ENCODE results near the gene TBC1D22A. TPM values are rescaled to one million over a fixed set of nuclear protein-coding genes. Genes with fewer than 3 reads are reported as not detected.

TBC1D22A gene
- total and polyA plus RNA-seq, 9 of the 15 experiments (the other 6 are each of a cell fraction or from before 2014, with no cell fraction given) = 0.20 to 11.5 (median 5.2) TPM

DNA sequence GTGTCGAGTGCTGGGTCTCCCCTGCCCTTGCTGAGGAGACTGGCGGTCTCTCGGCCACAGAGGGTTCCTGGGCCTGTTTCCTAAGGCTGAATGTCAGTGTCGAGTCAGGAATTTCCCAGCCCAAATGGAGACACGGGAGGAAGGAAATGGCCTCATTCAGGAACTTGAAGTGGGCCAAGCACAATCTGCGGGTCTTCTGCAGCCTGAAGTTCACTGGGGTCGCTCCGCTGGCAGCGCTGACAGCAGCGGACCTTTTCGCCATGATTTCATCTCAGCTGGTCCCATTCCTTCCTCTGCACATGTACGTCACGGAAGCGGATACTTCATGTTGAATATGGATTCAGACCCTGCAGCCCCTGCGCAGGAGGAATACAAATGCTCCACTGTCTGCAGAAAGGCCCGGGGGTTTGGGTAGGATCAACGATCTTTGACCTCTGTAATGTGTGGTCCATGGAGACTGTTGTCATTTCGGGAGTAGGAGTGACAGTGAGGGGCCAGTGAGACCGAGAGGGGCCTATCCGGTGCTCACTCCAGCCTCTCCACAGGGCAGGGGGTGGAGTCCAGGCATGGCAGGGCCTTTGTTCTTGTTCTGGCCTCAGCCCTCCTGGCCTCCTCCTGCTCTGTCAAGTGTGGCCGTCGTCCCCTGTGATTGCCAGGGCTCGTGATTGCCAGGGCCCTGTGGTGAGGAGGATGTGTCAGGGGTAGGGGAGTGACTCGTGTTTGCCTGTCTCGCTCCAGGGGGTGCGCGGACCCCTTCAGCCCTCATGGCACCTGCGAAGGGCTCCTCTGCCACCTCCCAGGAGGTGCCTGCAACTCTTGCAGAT lies 402.3 kb downstream of the TBC1D22A start:
- H3K4me2 ChIP-seq (ENCODE audit: insufficient read depth, low read length) = no peak overlapping the region
- H3K36me3 ChIP-seq (ENCODE audit: control insufficient read depth, insufficient read depth, low read length) = no peaks in the 10 kb centered on the region
- no peak overlapping the region for H2AFZ ChIP-seq (ENCODE audit: low read depth, low read length)
- ChIA-PET POLR2A (no interaction called here), CTCF (ENCODE audit: low intra/inter-chr PET ratio) (no interaction called here)
- 60% methylated on average over 23 of the region's 28 CpGs for WGBS (ENCODE audit: insufficient coverage, low coverage, missing lambda C conversion rate)
- no peak for DNase-seq (ENCODE audit: extremely low read depth in 1 of 4, low spot score in 3 of 4)
- FAIRE-seq = no peak
- no peak for ATAC-seq
- TF ChIP-seq, protein P1, sequence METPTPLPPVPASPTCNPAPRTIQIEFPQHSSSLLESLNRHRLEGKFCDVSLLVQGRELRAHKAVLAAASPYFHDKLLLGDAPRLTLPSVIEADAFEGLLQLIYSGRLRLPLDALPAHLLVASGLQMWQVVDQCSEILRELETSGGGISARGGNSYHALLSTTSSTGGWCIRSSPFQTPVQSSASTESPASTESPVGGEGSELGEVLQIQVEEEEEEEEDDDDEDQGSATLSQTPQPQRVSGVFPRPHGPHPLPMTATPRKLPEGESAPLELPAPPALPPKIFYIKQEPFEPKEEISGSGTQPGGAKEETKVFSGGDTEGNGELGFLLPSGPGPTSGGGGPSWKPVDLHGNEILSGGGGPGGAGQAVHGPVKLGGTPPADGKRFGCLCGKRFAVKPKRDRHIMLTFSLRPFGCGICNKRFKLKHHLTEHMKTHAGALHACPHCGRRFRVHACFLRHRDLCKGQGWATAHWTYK (CRISPR knock-in tag; IDR thresholded peaks at IDR 0.05) = no peak
- TF ChIP-seq CBX8 (IDR thresholded peaks at IDR 0.05; ENCODE audit: borderline replicate concordance, extremely low read depth, low read depth, low read length, poor library complexity, severe bottlenecking) (no peak), CXXC5 (CRISPR knock-in tag; IDR thresholded peaks at IDR 0.05) (no peak), RBM39 (optimal IDR thresholded peaks at IDR 0.05; ENCODE audit: low read depth, low read length) (no peak), KLF1 (tag; IDR thresholded peaks at IDR 0.05) (no peak), IRF2 (CRISPR knock-in tag; IDR thresholded peaks at IDR 0.05) (no peak), ZNF143 (CRISPR knock-in tag; IDR thresholded peaks at IDR 0.05) (no peak)
- TF ChIP-seq, protein P2, sequence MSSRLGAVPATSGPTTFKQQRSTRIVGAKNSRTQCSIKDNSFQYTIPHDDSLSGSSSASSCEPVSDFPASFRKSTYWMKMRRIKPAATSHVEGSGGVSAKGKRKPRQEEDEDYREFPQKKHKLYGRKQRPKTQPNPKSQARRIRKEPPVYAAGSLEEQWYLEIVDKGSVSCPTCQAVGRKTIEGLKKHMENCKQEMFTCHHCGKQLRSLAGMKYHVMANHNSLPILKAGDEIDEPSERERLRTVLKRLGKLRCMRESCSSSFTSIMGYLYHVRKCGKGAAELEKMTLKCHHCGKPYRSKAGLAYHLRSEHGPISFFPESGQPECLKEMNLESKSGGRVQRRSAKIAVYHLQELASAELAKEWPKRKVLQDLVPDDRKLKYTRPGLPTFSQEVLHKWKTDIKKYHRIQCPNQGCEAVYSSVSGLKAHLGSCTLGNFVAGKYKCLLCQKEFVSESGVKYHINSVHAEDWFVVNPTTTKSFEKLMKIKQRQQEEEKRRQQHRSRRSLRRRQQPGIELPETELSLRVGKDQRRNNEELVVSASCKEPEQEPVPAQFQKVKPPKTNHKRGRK (tag; IDR thresholded peaks at IDR 0.05) = no peak
- no peaks in the 10 kb centered on the region; a peak in 1 of 5 replicates for H3K4me1 ChIP-seq (replicated peaks in 1 of 2; ENCODE audit: control insufficient read depth in 2 of 2, insufficient read depth in 2 of 2, low read length in 2 of 2)
- H3K4me3 ChIP-seq = no peak overlapping the region
- no peak overlapping the region for H3K27ac ChIP-seq (ENCODE audit: extremely low read depth, low read depth, low read length)
- H3K27me3 ChIP-seq (ENCODE audit: control insufficient read depth in 2 of 2, insufficient read depth in 2 of 2, low read length in 2 of 2) = no peaks in the 10 kb centered on the region
- H3K9me3 ChIP-seq (replicated peaks; ENCODE audit: control insufficient read depth, insufficient read depth, low read depth, low read length) = no peaks in the 10 kb centered on the region
- no peak overlapping the region for H3K9ac ChIP-seq (ENCODE audit: insufficient read depth in 1 of 2, low read depth in 2 of 2, low read length in 2 of 2)
- H3K9me1 ChIP-seq (ENCODE audit: control insufficient read depth, insufficient read depth, low read length) = no peaks in the 10 kb centered on the region
- in situ Hi-C loops (cut with MboI) (no loop called here), intact Hi-C loops (cut with micrococcal nuclease) (no loop called here)
- BruUV-seq (replicated peaks) = no TSS peak
- H4K20me1 ChIP-seq (replicated peaks; ENCODE audit: control insufficient read depth, insufficient read depth, low read length) = no peaks in the 10 kb centered on the region
- H3K79me2 ChIP-seq (ENCODE audit: control insufficient read depth, insufficient read depth, low read length) = no peaks in the 10 kb centered on the region

Data from K562 (cell line).